GM12865 (cell line): ENCODE measurements around the gene MGMT.

Experiments used
- DNase-seq: peaks from one replicate; pipeline ENCODE4 v3.0.0; 2010; ENCODE audit warnings: low read depth
- H3K4me3 ChIP-seq: 2 replicates; pipeline ENCODE4 v1.5.1; 2011; ENCODE audit warnings: mild to moderate bottlenecking, low read depth, low read length, control low read depth
- TF ChIP-seq, protein P1 (sequence below): IDR thresholded peaks from 2 replicates; pipeline ENCODE4 v1.5.1; 2011; ENCODE audit warnings: low read length, control low read depth, low read depth, inconsistent platforms; ENCODE audit not compliant: insufficient read depth; ENCODE audit errors: missing control alignments

The MGMT gene

DNA sequence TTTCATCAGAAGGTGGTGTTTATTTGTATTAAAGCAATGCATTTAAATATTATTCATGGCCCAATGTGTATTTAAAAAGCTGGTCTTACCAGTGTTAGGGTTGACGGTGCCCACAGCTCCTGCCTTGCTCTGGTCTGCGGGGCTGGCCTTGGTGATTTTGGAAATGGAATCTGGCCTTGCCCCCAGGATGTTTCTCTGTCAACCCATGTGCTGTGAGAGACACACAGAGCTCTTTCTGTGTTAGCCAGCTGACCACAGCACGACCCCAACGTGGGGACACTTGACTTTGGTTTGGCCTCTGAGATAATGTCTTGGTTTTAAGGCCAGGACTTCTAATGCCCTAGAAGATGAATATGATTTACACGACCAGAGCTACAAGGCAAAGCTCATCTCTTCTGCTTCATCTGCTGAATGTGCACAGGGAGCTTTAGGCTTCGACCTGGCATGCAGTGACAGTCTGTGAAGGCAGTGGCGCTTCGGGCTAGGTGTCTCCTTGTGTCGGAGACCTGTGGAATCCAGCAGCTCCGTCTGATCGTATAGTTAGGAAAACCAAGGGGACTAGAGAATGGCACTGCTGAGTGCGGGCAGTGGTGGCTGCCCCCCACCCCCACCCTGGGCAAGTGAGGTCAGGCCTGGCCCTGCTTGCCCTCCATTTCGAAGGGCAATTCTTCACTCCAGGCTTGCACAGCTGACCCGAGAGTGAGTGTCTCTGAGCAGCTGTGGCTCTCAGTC lies 250.9 kb downstream of the MGMT start:
- no peak overlapping the region for H3K4me3 ChIP-seq
- TF ChIP-seq, protein P1, sequence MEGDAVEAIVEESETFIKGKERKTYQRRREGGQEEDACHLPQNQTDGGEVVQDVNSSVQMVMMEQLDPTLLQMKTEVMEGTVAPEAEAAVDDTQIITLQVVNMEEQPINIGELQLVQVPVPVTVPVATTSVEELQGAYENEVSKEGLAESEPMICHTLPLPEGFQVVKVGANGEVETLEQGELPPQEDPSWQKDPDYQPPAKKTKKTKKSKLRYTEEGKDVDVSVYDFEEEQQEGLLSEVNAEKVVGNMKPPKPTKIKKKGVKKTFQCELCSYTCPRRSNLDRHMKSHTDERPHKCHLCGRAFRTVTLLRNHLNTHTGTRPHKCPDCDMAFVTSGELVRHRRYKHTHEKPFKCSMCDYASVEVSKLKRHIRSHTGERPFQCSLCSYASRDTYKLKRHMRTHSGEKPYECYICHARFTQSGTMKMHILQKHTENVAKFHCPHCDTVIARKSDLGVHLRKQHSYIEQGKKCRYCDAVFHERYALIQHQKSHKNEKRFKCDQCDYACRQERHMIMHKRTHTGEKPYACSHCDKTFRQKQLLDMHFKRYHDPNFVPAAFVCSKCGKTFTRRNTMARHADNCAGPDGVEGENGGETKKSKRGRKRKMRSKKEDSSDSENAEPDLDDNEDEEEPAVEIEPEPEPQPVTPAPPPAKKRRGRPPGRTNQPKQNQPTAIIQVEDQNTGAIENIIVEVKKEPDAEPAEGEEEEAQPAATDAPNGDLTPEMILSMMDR, result no peak
- no peak for DNase-seq

DNA sequence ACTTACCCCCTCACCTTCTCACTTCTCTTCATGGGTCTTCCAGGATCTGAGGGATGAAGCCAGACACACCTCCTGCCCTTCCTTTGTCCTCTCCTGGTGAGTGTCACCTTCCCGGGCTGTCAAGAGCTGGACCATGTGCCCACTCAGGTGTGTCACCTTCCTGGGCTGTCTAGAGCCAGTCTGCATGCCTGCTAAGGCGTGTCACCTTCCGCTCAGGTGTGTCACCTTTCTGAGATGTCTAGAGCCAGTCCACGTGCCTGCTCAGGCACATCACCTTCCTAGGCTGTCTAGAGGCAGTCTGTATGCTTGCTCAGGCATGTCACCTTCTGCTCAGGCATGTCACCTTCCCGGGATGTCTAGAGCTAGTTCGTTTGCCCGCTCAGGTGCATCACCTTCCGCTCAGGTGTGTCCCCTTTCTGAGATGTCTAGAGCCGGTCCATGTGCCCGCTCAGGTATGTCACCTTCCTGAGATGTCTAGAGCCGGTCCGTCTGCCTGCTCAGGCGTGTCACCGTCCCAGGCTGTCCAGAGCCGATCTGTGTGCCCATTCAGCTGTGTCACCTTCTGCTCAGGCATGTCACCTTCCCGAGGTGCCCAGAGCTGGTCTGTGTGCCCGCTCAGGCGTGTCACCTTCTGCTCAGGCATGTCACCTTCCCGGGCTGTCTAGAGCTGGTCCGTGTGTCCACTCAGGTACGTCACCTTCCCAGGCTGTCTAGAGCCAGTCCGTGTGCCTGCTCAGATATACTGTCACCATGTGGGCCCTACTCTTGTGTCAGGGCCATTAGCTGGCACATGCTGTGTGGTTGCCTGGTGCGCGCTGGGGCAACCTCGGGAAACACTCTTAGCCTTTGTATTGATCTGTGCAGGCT lies 251.7 kb downstream of the MGMT start:
- TF ChIP-seq, protein P1, result no peak
- H3K4me3 ChIP-seq, result no peak overlapping the region
- no peak for DNase-seq

DNA sequence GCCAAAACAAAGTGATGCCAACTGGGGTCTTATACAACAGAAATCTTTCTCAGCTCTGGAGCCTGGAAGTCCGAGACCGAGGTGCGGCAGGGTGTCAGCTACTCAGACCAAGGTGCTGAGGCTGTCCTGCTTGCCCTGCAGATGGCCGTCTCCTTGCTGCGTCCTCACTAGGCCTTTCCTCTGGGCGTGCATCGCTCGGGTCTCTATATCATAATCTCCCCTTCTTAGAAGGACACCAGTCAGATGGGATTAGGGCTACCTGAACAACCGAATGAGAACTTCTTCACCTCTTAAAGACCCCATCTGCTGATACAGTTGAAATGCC lies 252.3 kb downstream of the MGMT start:
- TF ChIP-seq, protein P1, result no peak
- no peak overlapping the region for H3K4me3 ChIP-seq
- no peak for DNase-seq

DNA sequence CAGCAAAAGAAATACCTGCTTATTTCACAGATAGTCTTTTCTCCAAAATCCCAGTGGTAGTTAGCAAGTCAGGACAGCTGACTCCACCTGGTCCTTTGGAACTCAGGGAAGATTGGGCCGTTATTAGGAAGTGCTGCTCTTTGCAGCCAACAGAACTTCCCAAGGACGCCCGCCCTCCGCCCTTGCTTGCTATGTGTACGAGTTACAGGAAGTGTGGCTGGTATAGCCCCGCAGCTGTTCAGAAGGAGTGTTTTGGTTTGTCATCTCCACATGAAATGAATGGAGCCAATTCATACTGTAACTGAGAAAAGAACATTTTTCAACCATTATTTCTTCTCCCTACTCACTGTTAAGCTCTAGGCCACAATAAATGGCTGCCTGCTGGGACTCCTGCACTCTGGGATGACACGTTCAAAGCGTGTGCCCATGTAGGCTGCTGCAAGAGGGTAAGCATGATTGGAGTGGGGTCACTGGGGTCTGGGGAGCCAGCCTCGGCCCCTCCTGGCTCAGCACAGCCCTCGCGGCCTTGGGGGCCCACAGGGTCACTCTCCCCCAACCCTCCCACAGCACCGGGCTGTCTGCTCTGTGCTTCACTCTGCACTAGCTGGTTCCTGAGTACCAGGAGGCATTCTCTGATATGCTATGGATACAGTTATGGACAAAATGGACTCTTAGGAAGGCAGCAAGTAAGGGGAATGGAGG lies 253.0 kb downstream of the MGMT start:
- H3K4me3 ChIP-seq, result no peak overlapping the region
- TF ChIP-seq, protein P1, result no peak
- DNase-seq, result no peak

DNA sequence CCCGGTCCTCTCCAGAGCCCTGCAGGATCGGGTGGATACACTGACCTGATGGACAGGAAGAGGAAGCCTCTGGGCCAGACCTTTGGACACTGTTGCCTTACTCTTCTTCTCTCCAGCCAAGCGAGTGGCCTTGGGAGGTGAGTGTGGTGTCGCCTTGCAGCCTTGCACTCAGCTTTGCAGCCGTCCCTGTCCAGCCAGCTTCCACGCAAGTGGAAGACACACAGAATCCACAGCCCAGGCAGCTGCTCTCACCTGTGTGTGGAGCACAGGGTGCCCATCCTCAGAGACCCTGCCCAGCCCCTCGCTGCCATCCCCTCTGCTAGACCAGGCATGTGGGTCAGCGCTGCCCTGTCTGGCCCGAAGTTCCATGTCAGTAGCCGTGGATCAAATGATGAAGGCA lies 258.0 kb downstream of the MGMT start:
- H3K4me3 ChIP-seq, result no peak overlapping the region
- TF ChIP-seq, protein P1, result no peak
- no peak for DNase-seq

DNA sequence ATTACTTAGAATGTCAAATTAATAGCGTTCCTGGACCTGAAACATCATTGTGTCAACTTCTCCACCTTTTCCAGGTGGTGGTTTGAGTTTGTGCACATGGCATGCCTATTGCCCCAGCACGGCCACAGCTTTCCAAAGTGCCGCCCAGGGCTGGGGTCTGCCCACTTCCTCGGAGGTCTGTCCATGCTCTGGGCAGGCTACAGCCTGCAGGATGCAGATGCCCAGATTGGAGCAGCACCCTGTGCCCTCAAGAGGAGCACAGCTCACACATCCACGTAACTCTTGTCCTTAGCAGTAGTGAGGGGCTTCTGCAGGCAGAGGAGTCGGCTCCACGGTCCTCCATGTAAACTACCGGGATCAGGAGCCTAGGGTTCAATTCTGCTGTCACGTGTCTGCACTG lies 258.4 kb downstream of the MGMT start:
- no peak overlapping the region for H3K4me3 ChIP-seq
- TF ChIP-seq, protein P1, result no peak
- DNase-seq, result no peak
